Neuronal stem cell (in vitro differentiated cells): Measurements from ENCODE around the gene ELANE.

Experiments
- DNase-seq: peaks from one replicate; pipeline ENCODE4 v3.0.0-alpha.2; 2013; ENCODE audit warnings: low spot score
- H2AFZ ChIP-seq: one replicate; pipeline ENCODE4 v1.6.1; 2013; ENCODE audit warnings: mild to moderate bottlenecking, low read length, inconsistent platforms
- H2AK5ac ChIP-seq: 2 replicates; pipeline ENCODE4 v1.6.1; 2013; ENCODE audit warnings: low read depth, mild to moderate bottlenecking, inconsistent platforms, low read length, moderate library complexity, mixed read lengths
- H2BK120ac ChIP-seq: 2 replicates; pipeline ENCODE4 v1.6.1; 2013; ENCODE audit warnings: low read depth, mild to moderate bottlenecking, inconsistent platforms, low read length, moderate library complexity, mixed read lengths
- H2BK12ac ChIP-seq: one replicate; pipeline ENCODE4 v1.6.1; 2013; ENCODE audit warnings: low read length, inconsistent platforms
- H2BK15ac ChIP-seq: 2 replicates; pipeline ENCODE4 v1.6.1; 2013; ENCODE audit warnings: mild to moderate bottlenecking, low read length, inconsistent platforms, mixed read lengths
- H2BK5ac ChIP-seq: one replicate; pipeline ENCODE4 v1.6.1; 2013; ENCODE audit warnings: inconsistent platforms, mild to moderate bottlenecking, low read length, moderate library complexity
- H3K14ac ChIP-seq: one replicate; pipeline ENCODE4 v1.6.1; 2013; ENCODE audit warnings: low read length, inconsistent platforms
- H3K18ac ChIP-seq: 2 replicates; pipeline ENCODE4 v1.6.1; 2013; ENCODE audit warnings: low read length, inconsistent platforms
- H3K23ac ChIP-seq: 2 replicates; pipeline ENCODE4 v1.6.1; 2013; ENCODE audit warnings: low read depth, mild to moderate bottlenecking, mixed read lengths, low read length, inconsistent platforms; ENCODE audit not compliant: poor library complexity
- H3K27ac ChIP-seq: replicated peaks from 3 replicates; pipeline ENCODE4 v1.5.1; 2013; ENCODE audit warnings: low read length, inconsistent platforms
- H3K27me3 ChIP-seq, 3 experiments: 2 replicates each; pipeline ENCODE4 v1.6.1; 2013; ENCODE audit warnings: low read length in 3 of 3, mild to moderate bottlenecking in 2 of 3, inconsistent platforms in 1 of 3, low read depth in 1 of 3, mixed read lengths in 1 of 3, moderate library complexity in 1 of 3; ENCODE audit not compliant: control insufficient read depth in 3 of 3, insufficient read depth in 3 of 3
- H3K36me3 ChIP-seq, 2 donors: replicated peaks in 1 of 2; 2 replicates each; pipeline ENCODE4 v1.6.1; 2013; ENCODE audit warnings: low read length in 2 of 2; ENCODE audit not compliant: control insufficient read depth in 2 of 2, insufficient read depth in 2 of 2
- H3K4ac ChIP-seq: 2 replicates; pipeline ENCODE4 v1.6.1; 2013; ENCODE audit warnings: inconsistent platforms, mild to moderate bottlenecking, low read length, moderate library complexity
- H3K4me1 ChIP-seq, 2 donors: 1 replicate in 1 of 2; 2 replicates in 1 of 2; pipeline ENCODE4 v1.6.1; 2013; ENCODE audit warnings: low read length in 2 of 2, low read depth in 1 of 2; ENCODE audit not compliant: control insufficient read depth in 2 of 2, insufficient read depth in 1 of 2
- H3K4me2 ChIP-seq: one replicate; pipeline ENCODE4 v1.6.1; 2013; ENCODE audit warnings: mild to moderate bottlenecking, low read length, inconsistent platforms; ENCODE audit not compliant: insufficient read depth, poor library complexity, severe bottlenecking
- H3K4me3 ChIP-seq, 2 donors: 2 replicates each; pipeline ENCODE4 v1.5.1; 2013; ENCODE audit warnings: low read length in 2 of 2, mild to moderate bottlenecking in 2 of 2, inconsistent platforms in 1 of 2, moderate library complexity in 1 of 2
- H3K79me1 ChIP-seq: one replicate; pipeline ENCODE4 v1.6.1; 2013; ENCODE audit warnings: low read depth, mild to moderate bottlenecking, inconsistent platforms, low read length, moderate library complexity
- H3K9ac ChIP-seq: one replicate; pipeline ENCODE4 v1.6.1; 2013; ENCODE audit warnings: mild to moderate bottlenecking, low read depth, low read length, inconsistent platforms; ENCODE audit not compliant: poor library complexity
- H3K9me3 ChIP-seq, 2 donors: replicated peaks in 1 of 2; 2 replicates each; pipeline versions ENCODE3 to v1.6.1; 2013; ENCODE audit warnings: low read length in 2 of 2, mild to moderate bottlenecking in 2 of 2, inconsistent platforms in 1 of 2, low read depth in 1 of 2, mixed read lengths in 1 of 2, moderate library complexity in 1 of 2; ENCODE audit not compliant: control insufficient read depth in 2 of 2, insufficient read depth in 1 of 2
- H4K8ac ChIP-seq: one replicate; pipeline ENCODE4 v1.6.1; 2013; ENCODE audit warnings: low read depth, mild to moderate bottlenecking, inconsistent platforms, low read length, moderate library complexity
- H4K91ac ChIP-seq: one replicate; pipeline ENCODE4 v1.6.1; 2013; ENCODE audit warnings: low read length, low read depth, mild to moderate bottlenecking, inconsistent platforms; ENCODE audit not compliant: poor library complexity
- WGBS, 2 donors: extraction: QIAGEN DNeasy Blood & Tissue Kit; methylation state at CpG; one replicate each; pipeline ENCODE4 v1.1.7; 2013; ENCODE audit warnings: missing lambda C conversion rate in 2 of 2, mixed read lengths in 1 of 2; ENCODE audit not compliant: insufficient read length in 2 of 2, insufficient replicate concordance in 1 of 2; ENCODE audit errors: extremely low coverage in 2 of 2; 5-methylcytosine and 5-hydroxymethylcytosine counted together

Gene ELANE

GRCh38 chr19:812049-812746, 39.9 kb upstream of the ELANE start:
- H3K4ac ChIP-seq = no peak overlapping the region
- H3K36me3 ChIP-seq = peaks cover 63 to 79% of the 10 kb centered on the region in 2 donors
- peak overlapping the region; percentile 73 for H3K23ac ChIP-seq
- no peak overlapping the region for H3K18ac ChIP-seq
- H3K9me3 ChIP-seq = peaks cover 0 to 3% of the 10 kb centered on the region in 2 donors
- H2BK5ac ChIP-seq = no peak overlapping the region
- no peak overlapping the region for H3K4me3 ChIP-seq
- no peak overlapping the region for H2AK5ac ChIP-seq
- no peaks in the 10 kb centered on the region for H3K4me1 ChIP-seq
- no peak overlapping the region for H4K91ac ChIP-seq
- peak overlapping the region; percentile 7 for H3K27ac ChIP-seq
- H2BK12ac ChIP-seq = no peak overlapping the region
- WGBS, 2 donors = no CpG with 5 or more reads among the region's 80 CpGs
- H3K4me2 ChIP-seq = no peak overlapping the region
- no peak overlapping the region for H2AFZ ChIP-seq
- H3K27me3 ChIP-seq = no peaks in the 10 kb centered on the region
- no peak overlapping the region for H2BK120ac ChIP-seq
- no peak overlapping the region for H3K14ac ChIP-seq
- no peak overlapping the region for H4K8ac ChIP-seq
- H2BK15ac ChIP-seq = no peak overlapping the region
- H3K79me1 ChIP-seq = peaks cover 34% of the 10 kb centered on the region
- no peak overlapping the region for H3K9ac ChIP-seq
- DNase-seq = no peak

- Histone ChIP-seq H3K4me3 (no peak overlapping the region), H3K9ac (no peak overlapping the region), H3K36me3 (peaks cover 58 to 79% of the 10 kb centered on the region in 2 donors), H2BK5ac (no peak overlapping the region), H3K27me3 (no peaks in the 10 kb centered on the region), H3K4me1 (no peaks in the 10 kb centered on the region), H2BK120ac (no peak overlapping the region), H3K4me2 (no peak overlapping the region), H4K91ac (no peak overlapping the region), H3K18ac (no peak overlapping the region), H2BK15ac (no peak overlapping the region), H2BK12ac (no peak overlapping the region), H3K9me3 (peaks cover 0 to 3% of the 10 kb centered on the region in 2 donors), H3K79me1 (peaks cover 32% of the 10 kb centered on the region), H2AK5ac (no peak overlapping the region), H3K14ac (no peak overlapping the region), H2AFZ (no peak overlapping the region), H3K23ac (peak overlapping the region; percentile 73), H3K27ac (no peak overlapping the region), H4K8ac (peak overlapping the region; percentile 82), H3K4ac (no peak overlapping the region)
- DNase-seq = no peak
- WGBS, 2 donors = no CpG with 5 or more reads among the region's 72 CpGs
Observed at GRCh38 chr19:812747-813218, 39.3 kb upstream of the ELANE start.

DNA sequence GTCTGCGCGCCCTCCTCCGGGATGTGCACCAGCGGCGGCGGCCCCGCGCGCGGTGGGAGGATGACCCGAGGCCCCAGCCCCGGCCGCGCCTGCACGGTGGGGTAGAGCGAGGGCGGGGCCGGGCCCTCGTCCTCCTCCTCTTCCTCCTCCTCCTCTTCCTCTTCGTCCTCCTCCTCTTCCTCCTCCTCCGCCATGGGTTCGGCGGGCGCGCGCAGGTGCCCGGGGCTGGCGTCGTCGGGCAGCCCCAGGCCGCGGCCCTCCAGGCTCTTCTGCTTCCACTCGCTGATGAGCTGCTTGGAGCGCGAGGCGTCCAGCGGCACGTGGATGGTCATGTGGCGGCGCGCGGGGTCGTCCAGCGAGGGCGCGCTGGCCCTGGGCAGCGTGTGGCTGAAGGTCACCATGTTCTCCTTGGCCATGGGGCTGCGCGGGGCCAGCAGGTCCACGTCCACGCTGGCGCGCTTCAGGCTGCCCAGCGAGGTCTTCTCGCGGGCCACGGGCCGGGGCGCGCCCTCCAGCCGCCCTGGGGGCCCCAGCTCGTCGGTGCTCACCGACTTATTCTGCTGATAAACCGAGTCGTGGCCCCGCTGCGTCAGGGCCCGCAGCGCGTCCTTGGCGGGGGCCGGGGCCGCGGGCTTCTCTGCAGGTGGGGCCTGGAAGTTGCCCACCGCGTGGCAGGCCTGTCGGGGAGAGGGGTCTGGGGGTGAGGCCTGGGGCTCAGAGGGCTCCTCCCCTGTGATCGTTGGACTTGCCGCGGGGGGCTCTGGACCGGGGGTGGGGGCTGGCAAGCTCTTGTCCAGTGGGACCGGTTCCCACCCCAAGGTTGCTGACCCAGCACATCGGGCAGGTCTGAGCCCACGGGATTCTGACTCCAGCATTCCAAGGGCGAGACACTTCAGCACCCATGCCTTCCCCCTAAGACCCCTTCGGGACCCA, 38.6 kb upstream of the ELANE start:
- H3K4ac ChIP-seq = no peak overlapping the region
- no peak for DNase-seq
- no peak overlapping the region for H2AK5ac ChIP-seq
- H2BK12ac ChIP-seq = peak overlapping the region; percentile 58
- H2BK15ac ChIP-seq = no peak overlapping the region
- no peaks in the 10 kb centered on the region for H3K27me3 ChIP-seq
- no CpG with 5 or more reads among the region's 87 CpGs for WGBS, 2 donors
- H3K4me1 ChIP-seq = no peaks in the 10 kb centered on the region
- no peak overlapping the region for H3K14ac ChIP-seq
- no peak overlapping the region for H4K8ac ChIP-seq
- H3K9ac ChIP-seq = no peak overlapping the region
- H4K91ac ChIP-seq = no peak overlapping the region
- peaks cover 53 to 72% of the 10 kb centered on the region in 2 donors for H3K36me3 ChIP-seq
- H3K23ac ChIP-seq = peak overlapping the region; percentile 73
- H3K79me1 ChIP-seq = peaks cover 30% of the 10 kb centered on the region
- H3K4me3 ChIP-seq = no peak overlapping the region
- peak overlapping the region; percentile 17 for H3K18ac ChIP-seq
- no peak overlapping the region for H2BK5ac ChIP-seq
- H3K9me3 ChIP-seq = peaks cover 0 to 3% of the 10 kb centered on the region in 2 donors
- no peak overlapping the region for H2BK120ac ChIP-seq
- no peak overlapping the region for H3K27ac ChIP-seq
- H2AFZ ChIP-seq = no peak overlapping the region
- no peak overlapping the region for H3K4me2 ChIP-seq
